Renal cortical epithelial cell (primary cell): ENCODE measurements around the gene SLC35E3. TPM values are rescaled to one million over a fixed set of nuclear protein-coding genes. Genes with fewer than 3 reads are reported as not detected.

Experiments
- DNase-seq: peaks from one replicate; pipeline ENCODE4 v3.0.0-alpha.2; 2011; ENCODE audit warnings: low read depth
- total RNA-seq: library from RNA; depleted of rRNA; stranded (reverse); fragments of >200 nt; gene quantifications from 2 replicates; pipeline ENCODE4 v1.2.3, GENCODE V29; 2014

SLC35E3 gene
- total RNA-seq = 4.5 and 7.0 TPM in 2 replicates

DNA sequence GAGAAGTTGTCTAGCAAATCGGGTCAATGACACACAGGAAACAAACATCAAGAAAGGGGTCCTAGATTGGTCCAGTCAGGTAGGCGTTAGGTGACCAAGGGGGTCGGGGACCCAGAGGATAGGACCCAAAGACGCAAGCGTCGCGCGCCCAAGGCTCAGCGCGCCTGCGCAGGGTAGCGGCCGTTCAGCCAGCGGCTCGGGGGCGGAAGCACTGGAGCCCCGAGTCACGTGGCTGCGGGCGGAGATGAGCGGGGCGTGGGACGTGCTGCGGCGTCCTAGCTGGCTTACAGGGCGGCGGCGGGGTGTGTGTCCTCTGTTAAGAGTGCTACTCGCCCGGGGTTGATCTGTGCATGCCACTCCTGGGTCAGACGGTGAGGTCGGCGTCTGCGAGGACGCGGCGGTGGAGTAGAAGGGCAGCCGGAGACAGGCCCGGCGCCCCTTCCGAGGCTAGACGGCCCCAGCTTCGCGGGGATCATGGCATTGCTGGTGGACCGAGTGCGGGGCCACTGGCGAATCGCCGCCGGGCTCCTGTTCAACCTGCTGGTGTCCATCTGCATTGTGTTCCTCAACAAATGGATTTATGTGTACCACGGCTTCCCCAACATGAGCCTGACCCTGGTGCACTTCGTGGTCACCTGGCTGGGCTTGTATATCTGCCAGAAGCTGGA, at the start of gene SLC35E3:
TSS of gene SLC35E3 (plus strand) at position 273 of the 668 bp plus-strand sequence. CDS start at position 475, 202 bp downstream.
- DNase-seq = peak; percentile 62

GRCh38 chr12:68699486-68699885, 46.5 kb upstream of the SLC35E3 start:
- no peak for DNase-seq

GRCh38 chr12:68727776-68728175, 18.2 kb upstream of the SLC35E3 start:
- no peak for DNase-seq

GRCh38 chr12:68733661-68734071, 12.3 kb upstream of the SLC35E3 start:
- DNase-seq = no peak

GRCh38 chr12:68739891-68740290, 6.1 kb upstream of the SLC35E3 start:
- no peak for DNase-seq

GRCh38 chr12:68743356-68743755, 2.6 kb upstream of the SLC35E3 start:
- DNase-seq = no peak

DNA sequence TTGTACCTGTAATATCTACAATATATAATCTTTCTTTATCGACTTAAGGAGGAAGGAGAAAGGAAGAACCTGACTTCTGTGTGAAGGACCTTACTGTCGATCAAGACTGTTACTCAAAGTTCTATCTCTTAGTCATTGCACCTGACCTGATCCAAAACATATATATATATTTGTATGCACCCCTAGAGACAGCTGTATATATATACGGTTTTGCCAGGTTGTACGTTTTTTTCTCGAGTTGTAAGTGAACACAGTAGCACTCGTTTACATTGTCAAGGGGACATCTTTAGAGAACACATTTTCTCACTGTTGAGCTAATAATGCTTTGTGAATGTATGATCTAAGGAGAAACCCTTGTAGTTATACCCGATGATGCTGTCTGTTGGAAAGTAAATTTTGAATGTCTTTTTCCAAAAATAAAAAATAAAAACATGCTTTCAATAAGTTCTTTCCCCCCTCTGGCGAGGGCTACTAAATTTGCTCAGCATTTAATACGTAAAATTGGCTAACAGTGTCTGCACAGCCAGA, 536 bp upstream of the SLC35E3 start:
- DNase-seq = no peak

DNA sequence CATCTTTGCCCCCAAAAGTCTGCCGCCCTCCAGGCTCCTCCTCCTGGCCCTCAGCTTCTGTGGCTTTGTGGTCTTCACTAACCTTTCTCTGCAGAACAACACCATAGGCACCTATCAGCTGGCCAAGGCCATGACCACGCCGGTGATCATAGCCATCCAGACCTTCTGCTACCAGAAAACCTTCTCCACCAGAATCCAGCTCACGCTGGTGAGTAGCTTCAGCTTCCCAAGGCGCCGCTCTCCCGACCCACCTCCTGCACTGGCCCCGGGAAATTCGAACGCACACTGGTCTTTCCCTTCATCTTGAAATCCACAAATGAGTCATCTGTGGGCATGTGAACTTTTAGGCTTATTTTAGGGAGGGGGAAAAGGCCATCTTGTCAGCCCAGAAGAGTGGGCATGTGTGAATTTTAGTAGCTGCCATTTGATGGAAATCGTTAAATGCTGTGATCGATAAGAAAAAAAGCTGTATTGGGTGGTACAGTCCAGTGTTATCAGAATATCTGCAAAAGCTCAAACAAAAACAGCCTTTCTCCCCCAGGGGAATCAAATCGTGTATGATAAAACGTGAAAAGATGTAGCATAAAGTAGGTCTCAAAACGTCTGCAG, 700 bp downstream of the SLC35E3 start:
- DNase-seq = peak; percentile 72

DNA sequence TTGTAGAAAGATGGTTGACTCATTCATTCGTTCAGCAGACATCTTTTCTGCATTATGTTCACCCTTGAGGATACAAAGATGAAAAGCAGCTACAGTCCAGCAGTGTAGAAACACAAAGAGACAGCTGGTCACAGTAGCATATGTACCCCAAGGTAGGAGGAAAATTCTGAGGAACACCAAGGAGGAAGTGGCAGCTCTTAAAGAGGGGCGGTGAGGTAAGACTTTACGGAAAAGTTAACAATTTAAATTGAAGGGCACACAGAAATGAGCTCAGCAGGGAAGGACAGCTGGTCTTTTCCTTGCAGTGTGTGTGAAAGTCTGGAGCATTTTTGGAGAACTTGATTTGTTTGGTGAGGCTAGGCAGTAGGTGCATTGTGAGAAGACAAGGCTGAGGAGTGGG, 3.5 kb downstream of the SLC35E3 start:
- no peak for DNase-seq

GRCh38 chr12:68749861-68750260, 3.9 kb downstream of the SLC35E3 start:
- no peak for DNase-seq

GRCh38 chr12:68750506-68750905, 4.5 kb downstream of the SLC35E3 start:
- DNase-seq = no peak

DNA sequence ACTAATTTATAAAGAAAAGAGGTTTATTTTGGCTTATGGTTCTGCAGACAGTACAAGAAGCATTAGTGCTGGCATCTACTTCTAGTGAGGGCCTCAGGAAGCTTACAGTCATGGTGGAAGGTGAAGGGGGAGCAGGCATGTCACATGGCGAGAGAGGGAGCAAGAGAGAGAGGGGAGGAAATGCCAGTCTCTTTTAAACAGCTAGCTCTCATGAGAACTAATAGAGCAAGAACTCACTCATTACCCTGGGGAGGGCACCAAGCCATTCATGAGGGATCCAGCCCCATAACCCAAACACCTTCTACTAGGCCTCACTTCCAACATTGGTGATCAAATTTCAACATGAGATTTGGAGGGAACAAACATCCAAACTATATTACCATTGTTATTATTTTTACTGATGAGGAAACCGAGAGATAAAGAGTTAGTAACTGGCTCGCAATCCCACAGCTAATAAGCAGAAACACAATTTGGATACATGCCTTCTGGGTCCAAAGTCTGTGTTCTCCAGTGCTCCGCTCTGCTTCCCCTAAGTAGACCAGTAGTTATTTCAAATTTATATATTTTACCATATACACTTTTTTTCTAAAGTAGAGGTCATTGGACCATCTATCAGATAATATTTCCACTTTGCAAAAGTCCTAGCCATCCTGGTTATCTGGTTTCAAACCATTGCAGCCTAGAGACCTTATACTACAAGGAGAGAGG, 9.7 kb downstream of the SLC35E3 start:
- no peak for DNase-seq

DNA sequence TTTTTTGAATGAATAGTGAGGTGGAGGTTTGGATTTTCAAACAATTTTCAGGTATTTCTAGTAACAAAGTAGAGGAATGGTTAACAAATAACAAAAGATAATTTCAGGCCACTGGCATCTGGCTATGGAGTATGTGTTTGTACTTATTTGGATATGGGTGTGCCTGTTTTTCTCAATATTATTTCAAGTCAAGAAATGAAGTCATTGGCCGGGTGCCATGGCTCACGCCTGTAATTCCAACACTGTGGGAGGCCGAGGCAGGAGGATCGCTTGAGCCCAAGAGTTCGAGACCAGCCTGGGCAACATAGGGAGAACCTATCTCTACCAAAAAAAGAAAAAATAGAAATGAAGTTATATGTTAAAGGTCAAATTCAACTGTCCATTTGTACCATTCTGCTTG, 13.9 kb downstream of the SLC35E3 start:
- no peak for DNase-seq

DNA sequence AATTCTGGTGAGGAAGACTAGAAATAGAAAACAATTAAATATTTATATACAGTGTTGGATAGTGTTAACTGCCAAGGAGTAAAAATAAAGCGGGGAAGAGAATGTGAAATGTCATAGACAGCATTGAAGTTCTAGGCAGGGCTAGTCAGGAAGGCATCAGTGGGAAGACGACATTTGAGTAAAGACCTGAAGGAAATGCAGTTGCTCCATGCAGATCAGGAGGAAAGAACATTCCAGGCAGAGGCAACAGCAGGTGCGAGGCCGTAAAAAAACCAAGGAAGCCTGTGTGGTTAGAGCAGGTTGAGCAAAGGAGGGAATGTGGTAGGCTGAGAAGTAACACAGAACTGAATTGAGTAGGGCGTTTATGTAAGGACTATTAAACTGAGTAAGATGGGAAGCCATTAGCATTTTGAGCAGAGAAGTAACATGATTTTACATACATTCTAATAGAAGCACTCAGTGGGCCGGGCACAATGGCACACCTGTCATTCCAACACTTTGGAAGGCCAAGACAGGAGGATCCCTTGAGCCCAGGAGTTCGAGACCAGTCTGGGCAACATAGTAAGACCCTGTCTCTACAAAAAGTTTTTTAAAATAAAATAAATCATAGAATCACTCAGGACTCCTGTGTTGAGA, 14.9 kb downstream of the SLC35E3 start:
- no peak for DNase-seq

GRCh38 chr12:68761442-68761812, 15.5 kb downstream of the SLC35E3 start:
- DNase-seq = no peak

GRCh38 chr12:68761901-68762630, 16.1 kb downstream of the SLC35E3 start:
- no peak for DNase-seq

- DNase-seq = no peak
Observed at GRCh38 chr12:68762691-68763090, 16.7 kb downstream of the SLC35E3 start.

- DNase-seq = no peak
Observed at GRCh38 chr12:68765696-68766095, 19.7 kb downstream of the SLC35E3 start.

DNA sequence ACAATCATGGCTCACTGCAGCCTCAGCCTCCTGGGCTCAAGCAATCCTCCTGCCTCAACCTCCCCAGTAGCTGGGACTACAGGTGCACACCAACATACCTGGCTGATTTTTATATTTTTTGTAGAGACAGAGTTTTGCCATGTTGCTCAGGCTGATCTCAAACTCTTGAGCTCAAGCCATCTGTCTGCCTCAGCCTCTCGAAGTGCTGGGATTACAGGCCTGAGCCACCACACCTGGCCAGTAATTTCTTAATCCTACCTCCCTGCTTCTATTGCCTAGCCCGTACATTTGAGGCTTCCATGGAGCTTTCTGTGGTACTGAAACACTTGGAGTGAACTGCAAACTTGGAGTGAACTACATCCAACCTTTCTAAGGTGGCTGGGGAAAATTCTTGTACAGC, 20.7 kb downstream of the SLC35E3 start:
- no peak for DNase-seq

GRCh38 chr12:68767191-68767590, 21.2 kb downstream of the SLC35E3 start:
- DNase-seq = no peak

- no peak for DNase-seq
Observed at GRCh38 chr12:68768431-68768939, 22.5 kb downstream of the SLC35E3 start.
